Measurements from ENCODE around the gene TNFRSF4.
"Not testable (repeated sequence)": the region's sequence is repeated elsewhere in the genome, so short reads cannot be mapped to it uniquely, and the experiment has no call there.

DNA sequence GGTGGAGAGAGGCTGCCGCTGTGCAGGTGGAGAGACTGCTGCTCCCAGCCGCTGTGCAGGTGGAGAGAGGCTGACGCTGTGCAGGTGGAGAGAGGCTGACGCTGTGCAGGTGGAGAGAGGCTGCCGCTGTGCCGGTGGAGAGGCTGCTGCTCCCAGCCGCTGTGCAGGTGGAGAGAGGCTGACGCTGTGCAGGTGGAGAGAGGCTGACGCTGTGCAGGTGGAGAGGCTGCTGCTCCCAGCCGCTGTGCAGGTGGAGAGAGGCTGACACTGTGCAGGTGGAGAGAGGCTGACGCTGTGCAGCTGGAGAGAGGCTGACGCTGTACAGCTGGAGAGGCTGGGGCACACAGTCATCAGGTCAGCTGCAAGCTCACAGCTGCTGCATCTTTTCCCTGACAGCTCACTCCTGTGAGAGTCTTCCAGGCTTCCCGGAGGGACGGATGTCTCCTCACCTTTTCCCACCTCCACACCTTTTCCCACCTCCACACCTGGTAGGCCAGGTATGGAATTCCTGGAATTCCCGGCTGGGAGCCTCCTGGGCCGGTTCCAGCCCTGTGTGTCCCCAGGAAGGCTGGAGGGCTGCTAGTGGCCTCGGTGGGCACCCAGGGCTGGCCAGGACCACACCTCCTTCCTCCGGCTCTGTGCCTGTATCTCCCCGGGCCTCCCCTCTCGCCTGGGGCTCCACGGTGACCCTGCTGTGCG, 37.7 kb downstream of the TNFRSF4 start:
- TF ChIP-seq, protein P1, sequence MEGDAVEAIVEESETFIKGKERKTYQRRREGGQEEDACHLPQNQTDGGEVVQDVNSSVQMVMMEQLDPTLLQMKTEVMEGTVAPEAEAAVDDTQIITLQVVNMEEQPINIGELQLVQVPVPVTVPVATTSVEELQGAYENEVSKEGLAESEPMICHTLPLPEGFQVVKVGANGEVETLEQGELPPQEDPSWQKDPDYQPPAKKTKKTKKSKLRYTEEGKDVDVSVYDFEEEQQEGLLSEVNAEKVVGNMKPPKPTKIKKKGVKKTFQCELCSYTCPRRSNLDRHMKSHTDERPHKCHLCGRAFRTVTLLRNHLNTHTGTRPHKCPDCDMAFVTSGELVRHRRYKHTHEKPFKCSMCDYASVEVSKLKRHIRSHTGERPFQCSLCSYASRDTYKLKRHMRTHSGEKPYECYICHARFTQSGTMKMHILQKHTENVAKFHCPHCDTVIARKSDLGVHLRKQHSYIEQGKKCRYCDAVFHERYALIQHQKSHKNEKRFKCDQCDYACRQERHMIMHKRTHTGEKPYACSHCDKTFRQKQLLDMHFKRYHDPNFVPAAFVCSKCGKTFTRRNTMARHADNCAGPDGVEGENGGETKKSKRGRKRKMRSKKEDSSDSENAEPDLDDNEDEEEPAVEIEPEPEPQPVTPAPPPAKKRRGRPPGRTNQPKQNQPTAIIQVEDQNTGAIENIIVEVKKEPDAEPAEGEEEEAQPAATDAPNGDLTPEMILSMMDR (conservative IDR thresholded peaks at IDR 0.05; ENCODE audit: low read length), result not testable (repeated sequence)
- not testable (repeated sequence) for TF ChIP-seq EZH2phosphoT487 (IDR thresholded peaks at IDR 0.05; ENCODE audit: borderline replicate concordance, low read depth, low read length)

All from OCI-LY7 (cell line).